H1 (cell line): ENCODE results near the gene STK32C. TPM values are rescaled to one million over a fixed set of nuclear protein-coding genes. Genes with fewer than 3 reads are reported as not detected.

Experiments
- CTCF ChIA-PET: fragments of 300-600 bp; sonication (Branson Sonifier 250); formaldehyde crosslinking; loops from one replicate; lab custom pipeline; 2021; ENCODE audit not compliant: partially characterized antibody; lab: Charles Lee
- POLR2A ChIA-PET: fragments of 300-600 bp; sonication (Branson Sonifier 250); formaldehyde crosslinking; loops from one replicate; lab custom pipeline; 2021; ENCODE audit warnings: inconsistent platforms; ENCODE audit not compliant: partially characterized antibody; lab: Charles Lee
- DNase-seq, 2 experiments: peaks; one replicate each; pipeline versions ENCODE4 v3.0.0 to v3.0.0-alpha.2; 2010 to 2022; ENCODE audit warnings: low spot score in 2 of 2, low read depth in 1 of 2, mixed read lengths in 1 of 2
- FAIRE-seq: peaks from 2 replicates; lab custom pipeline; 2011; peaks lifted over from hg19 to GRCh38; lab: Jason Lieb, UNC
- H2AFZ ChIP-seq: 2 replicates; pipeline ENCODE4 v1.8.1; 2012; ENCODE audit warnings: low read length, inconsistent platforms
- H2AK5ac ChIP-seq: 2 replicates; pipeline ENCODE4 v1.6.1; 2013; ENCODE audit warnings: low read depth, low read length
- H2BK120ac ChIP-seq: replicated peaks from 2 replicates; pipeline ENCODE3; 2013; ENCODE audit warnings: low read depth, low read length, inconsistent platforms
- H2BK12ac ChIP-seq: 2 replicates; pipeline ENCODE4 v1.6.1; 2013; ENCODE audit warnings: low read depth, low read length
- H2BK15ac ChIP-seq: 2 replicates; pipeline ENCODE4 v1.6.1; 2013; ENCODE audit warnings: low read length
- H2BK20ac ChIP-seq: 2 replicates; pipeline ENCODE4 v1.6.1; 2013; ENCODE audit warnings: low read length
- H2BK5ac ChIP-seq: 2 replicates; pipeline ENCODE4 v1.6.1; 2013; ENCODE audit warnings: low read depth, low read length
- H3K14ac ChIP-seq: 2 replicates; pipeline ENCODE4 v1.6.1; 2013; ENCODE audit warnings: inconsistent platforms; ENCODE audit not compliant: insufficient read length
- H3K18ac ChIP-seq: 2 replicates; pipeline ENCODE4 v1.6.1; 2013; ENCODE audit warnings: low read length; ENCODE audit errors: extremely low read depth
- H3K23ac ChIP-seq: 2 replicates; pipeline ENCODE4 v1.6.1; 2013; ENCODE audit warnings: inconsistent platforms; ENCODE audit not compliant: insufficient read length
- H3K23me2 ChIP-seq: 2 replicates; pipeline ENCODE4 v1.6.1; 2013; ENCODE audit warnings: low read depth, low read length
- H3K27ac ChIP-seq: 2 replicates; pipeline ENCODE4 v1.6.1; 2011; ENCODE audit warnings: low read depth, low read length, inconsistent platforms
- H3K27me3 ChIP-seq, 4 experiments: replicated peaks in 1 of 4; 1 replicate in 1 of 4; 2 replicates in 3 of 4; pipeline versions ENCODE4 v1.6.1 to v1.8.1; 2011 to 2013; ENCODE audit warnings: low read length in 3 of 4, mild to moderate bottlenecking in 3 of 4, inconsistent platforms in 2 of 4, mixed read lengths in 2 of 4, moderate library complexity in 1 of 4; ENCODE audit not compliant: control insufficient read depth in 3 of 4, insufficient read depth in 3 of 4; ENCODE audit errors: extremely low read depth in 1 of 4
- H3K36me3 ChIP-seq, 4 experiments: 2 replicates each; pipeline versions ENCODE4 v1.6.1 to v1.8.1; 2011 to 2013; ENCODE audit warnings: mild to moderate bottlenecking in 4 of 4, low read length in 3 of 4, moderate library complexity in 2 of 4, control low read depth in 1 of 4, inconsistent platforms in 1 of 4; ENCODE audit not compliant: insufficient read depth in 4 of 4, control insufficient read depth in 2 of 4
- H3K4ac ChIP-seq: replicated peaks from 2 replicates; pipeline ENCODE3; 2013; ENCODE audit warnings: low read length, low read depth, mixed read lengths, inconsistent platforms; ENCODE audit not compliant: insufficient read length
- H3K4me1 ChIP-seq, 4 experiments: replicated peaks in 1 of 4; 1 replicate in 1 of 4; 2 replicates in 3 of 4; pipeline versions ENCODE4 v1.6.1 to v1.8.1; 2011 to 2013; ENCODE audit warnings: low read length in 3 of 4, inconsistent platforms in 2 of 4, mixed read lengths in 1 of 4; ENCODE audit not compliant: insufficient read depth in 4 of 4, control insufficient read depth in 3 of 4
- H3K4me2 ChIP-seq, 2 experiments: 2 replicates each; pipeline versions ENCODE4 v1.6.1 to v1.8.1; 2011 to 2013; ENCODE audit warnings: low read depth in 2 of 2, low read length in 2 of 2, control low read depth in 1 of 2, inconsistent platforms in 1 of 2, mild to moderate bottlenecking in 1 of 2; ENCODE audit not compliant: insufficient read depth in 1 of 2
- H3K4me3 ChIP-seq, 4 experiments: fragments of 200-600, 300-600 bp in 1 of 4; sonication (generic), shearing (Covaris generic), sonication (Bioruptor Twin) in 1 of 4; 2 replicates each; pipeline versions ENCODE4 v1.5.1 to v1.8.1; 2011 to 2016; ENCODE audit warnings: low read length in 4 of 4, low read depth in 3 of 4, control low read depth in 2 of 4, inconsistent platforms in 2 of 4, mild to moderate bottlenecking in 2 of 4, mixed read lengths in 1 of 4, moderate library complexity in 1 of 4; ENCODE audit not compliant: insufficient read depth in 2 of 4; ENCODE audit errors: extremely low read depth in 1 of 4
- H3K56ac ChIP-seq: replicated peaks from 2 replicates; pipeline ENCODE3; 2013; ENCODE audit warnings: low read depth, mild to moderate bottlenecking, mixed read lengths, low read length, inconsistent platforms; ENCODE audit not compliant: insufficient read length
- H3K79me1 ChIP-seq: 2 replicates; pipeline ENCODE4 v1.6.1; 2013; ENCODE audit warnings: low read depth, low read length, control low read depth
- H3K79me2 ChIP-seq, 2 experiments: 2 replicates each; pipeline versions ENCODE4 v1.6.1 to v1.8.1; 2012 to 2013; ENCODE audit warnings: low read length in 2 of 2, mild to moderate bottlenecking in 2 of 2, inconsistent platforms in 1 of 2; ENCODE audit not compliant: insufficient read depth in 2 of 2, control insufficient read depth in 1 of 2
- H3K9ac ChIP-seq, 4 experiments: replicated peaks in 1 of 4; 1 replicate in 1 of 4; 2 replicates in 3 of 4; pipeline versions ENCODE4 v1.6.1 to v1.8.1; 2011 to 2013; ENCODE audit warnings: low read depth in 3 of 4, low read length in 3 of 4, control low read depth in 2 of 4, mild to moderate bottlenecking in 2 of 4, moderate library complexity in 2 of 4, inconsistent platforms in 1 of 4; ENCODE audit errors: extremely low read depth in 1 of 4
- H3K9me3 ChIP-seq, 2 experiments: 2 replicates each; pipeline versions ENCODE4 v1.6.1 to v1.8.1; 2012 to 2013; ENCODE audit warnings: mild to moderate bottlenecking in 2 of 2, moderate library complexity in 2 of 2, control low read depth in 1 of 2, inconsistent platforms in 1 of 2, low read depth in 1 of 2, low read length in 1 of 2, mixed read lengths in 1 of 2; ENCODE audit not compliant: insufficient read depth in 2 of 2
- H4K20me1 ChIP-seq, 2 experiments: replicated peaks in 1 of 2; 2 replicates each; pipeline versions ENCODE3 to v1.8.1; 2011 to 2013; ENCODE audit warnings: inconsistent platforms in 2 of 2, low read length in 2 of 2, mild to moderate bottlenecking in 1 of 2; ENCODE audit not compliant: insufficient read depth in 2 of 2, control insufficient read depth in 1 of 2
- H4K5ac ChIP-seq: 2 replicates; pipeline ENCODE4 v1.6.1; 2013; ENCODE audit warnings: low read length, low read depth, mixed read lengths, inconsistent platforms; ENCODE audit not compliant: insufficient read length
- H4K8ac ChIP-seq: 2 replicates; pipeline ENCODE4 v1.8.0; 2013; ENCODE audit warnings: mild to moderate bottlenecking, moderate library complexity, low read length, inconsistent platforms; ENCODE audit not compliant: insufficient read depth; ENCODE audit errors: extremely low read depth
- H4K91ac ChIP-seq: replicated peaks from 2 replicates; pipeline ENCODE3; 2013; ENCODE audit warnings: low read length, mixed read lengths, inconsistent platforms; ENCODE audit not compliant: insufficient read length
- BACH1 ChIP-seq: IDR thresholded peaks from 2 replicates; pipeline ENCODE4 v1.6.1; 2012; ENCODE audit warnings: low read length, improper control_type of control experiment
- EGR1 ChIP-seq: IDR thresholded peaks from 2 replicates; pipeline ENCODE4 v1.6.1; 2011; ENCODE audit warnings: low read depth, low read length, borderline replicate concordance
- EP300 ChIP-seq, 2 experiments: IDR thresholded peaks; 1 replicate in 1 of 2; 2 replicates in 1 of 2; pipeline ENCODE4 v1.6.1; 2011 to 2012; ENCODE audit warnings: low read depth in 2 of 2, low read length in 2 of 2, mild to moderate bottlenecking in 2 of 2, borderline replicate concordance in 1 of 2, inconsistent platforms in 1 of 2, moderate library complexity in 1 of 2
- EZH2 ChIP-seq: fragments of 200-600 bp; sonication (generic); IDR thresholded peaks from 2 replicates; pipeline ENCODE4 v1.7.1; 2012; ENCODE audit warnings: low read depth, mild to moderate bottlenecking, moderate library complexity, low read length, inconsistent platforms; ENCODE audit not compliant: severe bottlenecking
- GABPA ChIP-seq: IDR thresholded peaks from 2 replicates; pipeline ENCODE4 v1.6.1; 2011; ENCODE audit warnings: mild to moderate bottlenecking, low read length, moderate library complexity, borderline replicate concordance; ENCODE audit not compliant: insufficient read depth
- JUND ChIP-seq: IDR thresholded peaks from 2 replicates; pipeline ENCODE4 v1.6.1; 2011; ENCODE audit warnings: mild to moderate bottlenecking, improper control_type of control experiment, low read length
- POLR2AphosphoS5 ChIP-seq: IDR thresholded peaks from 2 replicates; pipeline ENCODE4 v1.6.1; 2011; ENCODE audit warnings: low read depth, low read length
- SP4 ChIP-seq: IDR thresholded peaks from 2 replicates; pipeline ENCODE4 v1.6.1; 2012; ENCODE audit warnings: low read length, inconsistent platforms
- SRF ChIP-seq: IDR thresholded peaks from 2 replicates; pipeline ENCODE4 v1.6.1; 2011; ENCODE audit warnings: mild to moderate bottlenecking, low read depth, low read length, moderate library complexity
- TAF7 ChIP-seq: optimal IDR thresholded peaks from 2 replicates; pipeline ENCODE3; 2011; ENCODE audit warnings: low read depth, mild to moderate bottlenecking, inconsistent platforms, low read length, moderate library complexity, borderline replicate concordance
- WGBS, 2 experiments: shearing (Covaris generic) in 1 of 2; methylation state at CpG; one replicate each; pipeline versions ENCODE4 v1.1.6 to v1.1.7; 2013 to 2015; ENCODE audit warnings: low lambda C conversion rate in 2 of 2, mixed read lengths in 2 of 2, inconsistent platforms in 1 of 2, low coverage in 1 of 2, missing lambda C conversion rate in 1 of 2; ENCODE audit not compliant: insufficient replicate concordance in 2 of 2, insufficient coverage in 1 of 2, insufficient read length in 1 of 2; ENCODE audit errors: extremely low coverage in 1 of 2, missing lambda C conversion rate in 1 of 2; 5-methylcytosine and 5-hydroxymethylcytosine counted together
- polyA plus RNA-seq, 7 experiments: library from polyadenylated mRNA; depleted of rRNA in 3 of 7; stranded (reverse) in 5 of 7; unstranded in 2 of 7; fragments of >200 nt in 5 of 7; fragments of 200-250 nt in 2 of 7; gene quantifications; 1 replicate in 5 of 7; 2 replicates in 1 of 7; 4 replicates in 1 of 7; pipeline versions ENCODE4 v1.2.1 to v1.2.3, GENCODE V29; 2011 to 2013; ENCODE audit warnings: missing spikeins in 2 of 7, mixed read lengths in 2 of 7
- total RNA-seq: library from RNA; stranded (reverse); fragmentation: NEBNext Ultra II Directional; extraction: Animal tissue kit (Norgen Biotek cat#: 25700); gene quantifications from 2 replicates; pipeline ENCODE4 v1.2.1, GENCODE V29; 2021
- TF ChIP-seq, protein P1 (sequence below): IDR thresholded peaks from 2 replicates; pipeline ENCODE4 v1.6.1; 2012; ENCODE audit warnings: inconsistent platforms

Gene STK32C
- total and polyA plus RNA-seq, 2 of the 8 experiments (the other 6 are each of a cell fraction or from before 2014, with no cell fraction given) = 10.6 to 15.6 TPM

DNA sequence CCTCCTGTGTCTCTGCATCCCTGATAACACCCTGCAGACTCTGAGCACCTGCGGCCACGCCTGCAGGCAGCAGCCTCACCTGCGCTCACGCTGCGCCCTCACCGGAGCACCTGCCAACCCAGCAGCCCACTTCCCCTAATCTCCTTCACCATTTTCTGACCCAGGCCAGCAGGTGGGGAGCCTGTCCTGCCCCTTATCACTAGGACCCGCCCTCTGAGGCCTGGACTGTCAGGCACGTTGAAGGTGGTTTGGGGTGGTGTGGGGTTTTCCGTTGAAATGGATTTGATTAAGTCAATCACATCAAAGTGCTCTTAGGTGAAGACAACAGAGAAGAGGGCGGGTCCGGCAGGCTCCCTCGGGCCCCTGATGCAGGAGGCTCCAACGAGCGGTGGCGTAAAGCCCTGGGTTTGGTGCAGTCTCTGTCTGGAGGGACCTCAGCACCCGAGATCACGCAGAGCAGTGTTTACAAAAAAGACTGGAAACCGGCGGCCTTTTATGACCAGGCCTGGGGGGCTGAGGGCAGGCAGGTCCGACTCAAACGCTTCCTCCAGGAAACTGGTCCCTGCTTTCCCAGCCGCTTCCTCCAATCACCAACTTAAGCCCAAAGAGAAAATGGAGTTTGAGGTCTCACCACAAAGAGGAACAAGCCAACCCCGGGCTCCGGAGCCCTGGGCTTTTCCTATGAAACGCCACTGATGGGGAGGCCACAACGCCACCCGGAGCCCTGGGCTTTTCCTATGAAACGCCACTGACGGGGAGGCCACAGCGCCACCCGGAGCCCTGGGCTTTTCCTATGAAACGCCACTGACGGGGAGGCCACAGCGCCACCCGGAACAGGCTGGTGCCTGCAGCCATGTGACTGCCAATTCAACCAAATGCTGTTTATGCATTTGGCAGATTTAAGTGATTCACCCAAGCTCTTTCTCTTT is 75.5 kb downstream of the STK32C start:
- no peak overlapping the region for H3K9ac ChIP-seq
- H2BK120ac ChIP-seq = no peak overlapping the region
- H3K79me1 ChIP-seq = no peaks in the 10 kb centered on the region
- no peak for FAIRE-seq
- CTCF ChIA-PET = interaction anchor here (1.0 to 2.9 kb wide), 7 partner anchors 7 to 228 kb away, joined by 3 to 15 read pairs (median 5); no protein-coding TSS in a partner anchor
- 89% methylated on average over 35 of the region's 35 CpGs; no CpG with 5 or more reads in 1 of the 2 experiments for WGBS, 2 experiments
- H2BK20ac ChIP-seq = no peak overlapping the region
- no peaks in the 10 kb centered on the region for H4K20me1 ChIP-seq
- H3K56ac ChIP-seq = no peak overlapping the region
- H3K9me3 ChIP-seq = no peaks in the 10 kb centered on the region
- no peak overlapping the region for H3K4me2 ChIP-seq
- no peak overlapping the region for H3K27ac ChIP-seq
- H2AFZ ChIP-seq = no peak overlapping the region
- H3K4ac ChIP-seq = no peak overlapping the region
- no peak overlapping the region for H3K4me3 ChIP-seq
- no peaks in the 10 kb centered on the region; a peak in 1 of 7 replicates for H3K27me3 ChIP-seq
- H3K79me2 ChIP-seq = no peaks in the 10 kb centered on the region
- no peak overlapping the region for H2BK15ac ChIP-seq
- no peak overlapping the region for H2BK5ac ChIP-seq
- no peak overlapping the region for H2BK12ac ChIP-seq
- H4K8ac ChIP-seq = no peak overlapping the region
- H3K36me3 ChIP-seq = no peaks in the 10 kb centered on the region
- DNase-seq = no peak
- H3K23ac ChIP-seq = no peak overlapping the region
- POLR2A ChIA-PET = no interaction called here
- peaks cover 0 to 3% (median 2%) of the 10 kb centered on the region in 4 experiments; a peak in 4 of 7 replicates for H3K4me1 ChIP-seq
- no peak overlapping the region for H3K18ac ChIP-seq
- H4K5ac ChIP-seq = no peak overlapping the region
- H3K14ac ChIP-seq = no peak overlapping the region
- H4K91ac ChIP-seq = no peak overlapping the region
- H2AK5ac ChIP-seq = no peak overlapping the region
- no peaks in the 10 kb centered on the region for H3K23me2 ChIP-seq
- TF ChIP-seq EZH2 (no peak), EP300 (IDR thresholded peaks at IDR 0.05; ENCODE audit: borderline replicate concordance in 1 of 2, low read depth in 2 of 2, low read length in 2 of 2) (no peak), BACH1 (no peak), SP4 (no peak), EGR1 (peak; percentile 83; the same call in 1 of the 2 replicates), GABPA (no peak), TAF7 (no peak), POLR2AphosphoS5 (no peak), JUND (no peak), SRF (no peak)
- TF ChIP-seq, protein P1, sequence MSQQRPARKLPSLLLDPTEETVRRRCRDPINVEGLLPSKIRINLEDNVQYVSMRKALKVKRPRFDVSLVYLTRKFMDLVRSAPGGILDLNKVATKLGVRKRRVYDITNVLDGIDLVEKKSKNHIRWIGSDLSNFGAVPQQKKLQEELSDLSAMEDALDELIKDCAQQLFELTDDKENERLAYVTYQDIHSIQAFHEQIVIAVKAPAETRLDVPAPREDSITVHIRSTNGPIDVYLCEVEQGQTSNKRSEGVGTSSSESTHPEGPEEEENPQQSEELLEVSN = no peak
